Right hindlimb (tissue), 1 donor: ENCODE data around the gene SON.
A peak's percentile ranks its signal among the peaks of the same experiment; 100 is the strongest.
"Not testable (repeated sequence)": the region's sequence is repeated elsewhere in the genome, so short reads cannot be mapped to it uniquely, and the experiment has no call there.

Experiments
- DNase-seq: peaks from one replicate; pipeline ENCODE4 v3.0.0-alpha.2; 2018

SON gene

GRCh38 chr21:33542640-33543504 is at the start of gene SON:
Gene SON (plus strand): TSS chr21:33543038. CDS start chr21:33543093, 55 bp downstream.
- DNase-seq, result peak; percentile 100

GRCh38 chr21:33493756-33494155 is 49.1 kb upstream of the SON start:
- no peak for DNase-seq

- no peak for DNase-seq
Observed at GRCh38 chr21:33495743-33496142, 47.1 kb upstream of the SON start.

- no peak for DNase-seq
Observed at GRCh38 chr21:33496345-33496744, 46.5 kb upstream of the SON start.

- no peak for DNase-seq
Observed at GRCh38 chr21:33505833-33506232, 37.0 kb upstream of the SON start.

GRCh38 chr21:33507003-33507402 is 35.8 kb upstream of the SON start:
- DNase-seq, result not testable (repeated sequence)

GRCh38 chr21:33510826-33511225 is 32.0 kb upstream of the SON start:
- no peak for DNase-seq

GRCh38 chr21:33511639-33512038 is 31.2 kb upstream of the SON start:
- no peak for DNase-seq

GRCh38 chr21:33512481-33512880 is 30.4 kb upstream of the SON start:
- DNase-seq, result no peak

GRCh38 chr21:33514229-33514628 is 28.6 kb upstream of the SON start:
- no peak for DNase-seq

GRCh38 chr21:33518899-33519298 is 23.9 kb upstream of the SON start:
- no peak for DNase-seq

- no peak for DNase-seq
Observed at GRCh38 chr21:33522297-33522952, 20.4 kb upstream of the SON start.

GRCh38 chr21:33522953-33523349 is 19.9 kb upstream of the SON start:
- DNase-seq, result no peak

- DNase-seq, result no peak
Observed at GRCh38 chr21:33531007-33531406, 11.8 kb upstream of the SON start.

GRCh38 chr21:33537212-33537611 is 5.6 kb upstream of the SON start:
- no peak for DNase-seq

- DNase-seq, result no peak
Observed at GRCh38 chr21:33539616-33540015, 3.2 kb upstream of the SON start.

- no peak for DNase-seq
Observed at GRCh38 chr21:33540711-33541104, 2.1 kb upstream of the SON start.

GRCh38 chr21:33541105-33541711 is 1.6 kb upstream of the SON start:
- no peak for DNase-seq

GRCh38 chr21:33541756-33542639 is 840 bp upstream of the SON start, which contains the start of gene GART:
Gene GART (minus strand): TSS chr21:33542117. CDS start chr21:33539315, 2,802 bp downstream.
- DNase-seq, result peak; percentile 91

GRCh38 chr21:33543505-33544129 is 779 bp downstream of the SON start:
- peak; percentile 84 for DNase-seq

GRCh38 chr21:33544451-33545195 is 1.8 kb downstream of the SON start:
- DNase-seq, result no peak
